OCI-LY3 (cell line): ENCODE data around the gene FREM3.

Experiments used
- CTCF ChIP-seq: fragments of 200-600, 300-600 bp; sonication (generic); IDR thresholded peaks from 2 replicates; pipeline ENCODE4 v1.5.1; 2014; ENCODE audit warnings: antibody characterized with exemption, low read length, low read depth
- EZH2phosphoT487 ChIP-seq: fragments of 200-600 bp; shearing (Covaris generic); IDR thresholded peaks from 2 replicates; pipeline ENCODE4 v1.6.1; 2018; ENCODE audit warnings: antibody characterized with exemption, mixed run types, low read depth

GRCh38 chr4:143564472-143564871 is 136.0 kb downstream of the FREM3 start:
- no peak for TF ChIP-seq CTCF
- no peak for TF ChIP-seq EZH2phosphoT487
